ENCODE data around the gene EDA2R.
A peak's percentile ranks its signal among the peaks of the same experiment; 100 is the strongest.

EDA2R gene

GRCh38 chrX:66638591-66639500 lies at the start of gene EDA2R:
Gene EDA2R, minus strand, starts transcription at chrX:66639078. Its CDS starts 23,058 bp downstream, at chrX:66616020.
- intact Hi-C loops (cut with DNase I), result no loop called here
- DNase-seq, result peak in 29 of 42 donors; percentile 1 to 44 (median 22)

DNA sequence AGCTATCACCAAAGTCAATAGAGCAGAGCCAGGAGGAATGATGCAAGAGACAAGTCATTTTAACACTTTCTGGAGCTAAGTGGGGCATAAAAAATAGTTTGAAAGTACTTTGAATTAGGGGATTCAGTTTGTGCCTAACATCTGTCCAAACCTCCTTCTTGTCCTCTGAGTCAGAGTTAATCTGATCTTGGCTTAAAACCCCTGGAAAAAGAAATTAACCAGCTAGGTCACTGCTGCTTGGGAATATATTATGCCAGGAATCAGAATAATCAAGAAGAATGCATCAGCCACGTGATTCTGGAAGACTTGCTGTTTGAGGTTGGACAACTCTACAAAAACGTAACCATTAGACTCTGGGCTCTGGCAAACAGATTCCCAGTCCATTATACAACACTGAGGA lies 45.3 kb upstream of the EDA2R start:
- intact Hi-C loops (cut with DNase I), result no loop called here
- DNase-seq, result no peak

DNA sequence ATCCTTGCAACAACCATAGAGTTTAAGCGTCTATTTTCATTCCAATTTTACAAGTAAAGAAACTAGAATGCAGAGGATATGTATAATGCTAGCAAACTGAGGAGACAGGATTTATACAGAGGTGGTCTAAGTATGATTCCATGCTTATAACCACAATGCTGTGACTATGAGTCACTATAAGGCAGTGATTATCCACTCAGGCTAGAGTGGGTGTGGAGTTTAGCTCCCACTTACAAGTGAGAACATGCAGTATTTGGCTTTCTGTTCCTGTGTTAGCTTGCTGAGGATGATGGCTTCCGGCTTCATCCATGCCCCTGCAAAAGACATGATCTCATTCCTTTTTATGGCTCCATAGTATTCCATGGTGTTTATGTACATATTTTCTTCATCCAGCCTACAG lies 41.6 kb upstream of the EDA2R start:
- intact Hi-C loops (cut with DNase I), result no loop called here
- peak in 1 of 42 donors; percentile 2 for DNase-seq

- no peak for DNase-seq
- intact Hi-C loops (cut with DNase I), result no loop called here
These were observed 38.6 kb upstream of the EDA2R start for GRCh38 chrX:66677430-66677829.

DNA sequence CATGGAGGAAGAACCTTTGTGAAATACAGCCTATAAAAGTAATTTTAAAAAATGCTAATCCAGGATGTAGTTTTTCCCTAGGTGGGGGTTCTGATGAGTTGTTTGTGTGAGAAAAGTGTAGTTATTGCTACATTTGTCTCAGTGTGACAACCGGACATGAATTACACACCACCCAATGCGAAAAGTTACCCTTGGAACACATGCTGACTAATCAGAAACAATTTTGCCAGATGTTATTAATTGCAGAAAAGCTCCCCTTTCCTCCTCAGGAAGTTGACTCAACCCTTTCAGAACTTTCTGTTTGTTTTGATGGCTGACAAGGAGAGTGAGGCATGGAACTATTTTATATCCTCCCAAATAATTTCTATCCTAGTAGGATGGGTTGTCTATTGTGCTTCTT lies 38.1 kb upstream of the EDA2R start:
- intact Hi-C loops (cut with DNase I), result no loop called here
- no peak for DNase-seq

DNA sequence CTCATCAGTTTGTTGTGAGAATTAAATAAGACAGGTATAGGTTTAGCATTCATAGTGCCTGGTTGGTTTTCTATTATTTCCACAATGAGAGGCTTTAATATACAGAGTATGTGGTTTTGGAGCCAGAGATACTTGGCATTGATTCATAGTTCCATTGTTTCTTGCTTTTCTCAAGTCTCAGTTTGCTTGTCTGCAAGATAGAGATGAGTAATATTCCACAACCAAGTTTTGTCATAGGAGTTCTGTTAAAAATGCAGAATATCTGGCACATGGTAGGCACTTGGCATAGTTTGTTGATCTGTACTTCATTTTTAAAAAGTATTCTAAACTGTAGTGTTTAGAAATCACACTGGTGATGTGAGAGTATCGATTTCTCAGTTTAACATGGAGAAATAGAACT lies 37.5 kb upstream of the EDA2R start:
- DNase-seq, result no peak
- intact Hi-C loops (cut with DNase I), result no loop called here

GRCh38 chrX:66675541-66675940 lies 36.7 kb upstream of the EDA2R start:
- intact Hi-C loops (cut with DNase I), result no loop called here
- no peak for DNase-seq

GRCh38 chrX:66674506-66674905 lies 35.6 kb upstream of the EDA2R start:
- DNase-seq, result no peak
- intact Hi-C loops (cut with DNase I), result no loop called here

DNA sequence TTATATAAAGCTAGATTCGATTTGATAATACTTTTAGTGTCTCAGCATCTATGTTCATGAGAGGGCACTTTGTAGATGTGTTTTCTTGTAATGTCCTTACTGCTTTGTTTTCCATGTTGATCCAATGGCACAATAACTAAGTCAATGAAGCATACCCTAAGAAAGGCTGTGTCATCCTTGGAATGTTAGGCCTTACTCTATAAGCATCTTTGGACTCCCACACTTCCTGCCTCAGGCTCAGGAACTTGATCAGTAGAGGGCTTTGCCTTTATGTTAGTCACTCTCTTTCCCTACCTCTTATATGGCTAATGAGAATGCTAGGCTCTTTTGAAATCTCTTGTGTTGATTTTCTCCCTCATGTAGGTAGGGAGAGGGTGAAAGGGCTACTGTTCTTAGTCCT lies 33.2 kb upstream of the EDA2R start:
- intact Hi-C loops (cut with DNase I), result no loop called here
- no peak for DNase-seq

DNA sequence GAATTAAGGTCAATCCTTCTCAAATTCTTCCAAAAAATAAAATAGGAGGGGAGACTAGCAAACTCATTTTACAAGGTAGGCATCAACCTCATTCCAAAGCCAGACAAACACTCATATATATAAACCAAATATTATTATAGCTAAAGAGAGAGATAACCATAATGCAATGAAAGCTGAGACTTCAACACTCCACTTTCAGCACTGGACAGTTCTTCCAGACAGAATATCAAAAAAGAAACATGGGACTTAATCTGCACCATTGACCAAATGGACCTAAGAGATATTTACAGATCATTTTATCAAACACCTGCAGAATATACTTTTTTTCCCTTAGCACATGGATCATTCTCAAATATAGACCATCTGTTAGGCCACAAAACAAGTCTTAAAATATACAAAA lies 15.5 kb upstream of the EDA2R start:
- intact Hi-C loops (cut with DNase I), result no loop called here
- DNase-seq, result no peak

- DNase-seq, result no peak
- intact Hi-C loops (cut with DNase I), result no loop called here
These were observed 3.5 kb downstream of the EDA2R start for GRCh38 chrX:66635360-66635759.

DNA sequence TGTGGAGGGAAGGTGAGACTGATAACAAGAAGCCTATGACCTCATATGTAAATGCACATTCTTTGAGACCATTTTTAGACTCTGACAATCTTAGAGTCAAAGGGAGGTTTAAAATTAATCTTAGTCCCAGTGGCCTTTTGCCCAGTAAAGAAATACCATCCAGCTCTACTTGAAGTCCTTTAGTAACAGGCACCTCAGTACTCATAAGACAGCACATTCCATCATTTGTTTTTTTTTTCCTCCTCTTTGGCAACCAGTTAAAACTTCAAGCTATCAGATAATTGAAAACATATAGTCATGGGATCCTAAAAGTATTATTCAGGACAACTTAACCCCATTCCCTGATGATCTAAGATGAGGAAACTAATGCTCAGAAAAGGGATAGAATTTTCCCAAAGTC lies 4.6 kb downstream of the EDA2R start:
- DNase-seq, result no peak
- intact Hi-C loops (cut with DNase I), result no loop called here

GRCh38 chrX:66633541-66633940 lies 5.3 kb downstream of the EDA2R start:
- intact Hi-C loops (cut with DNase I), result no loop called here
- DNase-seq, result no peak

- intact Hi-C loops (cut with DNase I), result no loop called here
- DNase-seq, result no peak
These were observed 5.9 kb downstream of the EDA2R start for GRCh38 chrX:66632981-66633380.

GRCh38 chrX:66632473-66632872 lies 6.4 kb downstream of the EDA2R start:
- no peak for DNase-seq
- intact Hi-C loops (cut with DNase I), result no loop called here

GRCh38 chrX:66625525-66625924 lies 13.4 kb downstream of the EDA2R start:
- intact Hi-C loops (cut with DNase I), result no loop called here
- DNase-seq, result no peak

DNA sequence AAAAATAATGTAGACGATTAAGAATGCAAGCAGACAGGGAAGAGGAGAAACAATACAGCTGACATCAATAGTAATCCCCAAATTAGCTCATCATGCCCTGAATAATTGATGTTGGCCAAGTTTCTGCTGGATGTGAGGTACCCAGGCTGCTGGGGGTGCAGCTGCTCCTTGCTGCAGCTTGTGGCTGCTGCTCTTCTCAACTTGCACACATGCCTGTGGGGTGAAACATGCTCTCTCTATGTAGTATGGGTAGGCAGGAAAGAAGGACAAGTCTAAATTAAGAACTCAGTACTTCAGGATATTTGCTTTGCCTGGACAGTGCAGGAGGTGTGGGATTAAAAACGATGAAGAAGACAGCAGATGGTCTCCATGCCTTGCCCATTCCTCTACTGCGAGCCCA lies 16.7 kb downstream of the EDA2R start:
- no peak for DNase-seq

GRCh38 chrX:66616944-66617343 lies 21.9 kb downstream of the EDA2R start:
- intact Hi-C loops (cut with DNase I), result no loop called here
- no peak for DNase-seq

More for the DNA sequence above, 16.7 kb downstream of the EDA2R start:
- intact Hi-C loops (cut with DNase I), result no loop called here

- intact Hi-C loops (cut with DNase I), result no loop called here
- peak in 36 of 42 donors; percentile 1 to 69 (median 30) for DNase-seq
These were observed 36.4 kb downstream of the EDA2R start for GRCh38 chrX:66602381-66602938.

DNA sequence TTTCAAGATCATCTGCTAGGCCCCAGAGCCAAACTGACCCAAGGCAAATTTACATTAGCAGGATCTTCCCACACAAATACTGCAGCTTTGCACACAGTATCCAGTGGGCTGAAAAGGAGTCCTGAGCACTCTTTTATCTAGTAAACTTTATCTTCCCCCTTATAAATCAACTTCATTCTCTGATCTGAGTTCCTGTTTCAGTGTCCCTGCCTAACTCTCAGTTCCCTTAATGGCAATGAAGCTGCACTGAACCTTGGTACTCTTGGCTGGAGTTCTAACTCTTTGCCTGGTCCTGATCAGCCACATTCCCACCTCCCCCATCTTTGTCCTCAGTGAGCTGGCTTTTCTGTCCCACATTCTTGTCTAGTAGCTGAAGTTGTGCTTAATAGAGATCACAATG lies 37.4 kb downstream of the EDA2R start:
- no peak for DNase-seq
- intact Hi-C loops (cut with DNase I), result no loop called here

GRCh38 chrX:66579219-66579618 lies 59.7 kb downstream of the EDA2R start:
- intact Hi-C loops (cut with DNase I), result no loop called here
- no peak for DNase-seq
